Keratinocyte (primary cell): ENCODE data around the gene CYP1A2. TPM values are rescaled to one million over a fixed set of nuclear protein-coding genes. Genes with fewer than 3 reads are reported as not detected.

Source experiments
- DNase-seq: peaks from one replicate; pipeline ENCODE4 v3.0.0-alpha.2; 2011; ENCODE audit warnings: low read depth, missing footprints, low spot score
- FAIRE-seq: peaks from 2 replicates; lab custom pipeline; 2011; peaks lifted over from hg19 to GRCh38; lab: Jason Lieb, UNC
- H2AFZ ChIP-seq: 2 replicates; pipeline ENCODE4 v1.6.0; 2012; ENCODE audit warnings: low read length, control low read depth, inconsistent platforms; ENCODE audit not compliant: control insufficient read depth
- H3K27ac ChIP-seq: 2 replicates; pipeline ENCODE4 v1.5.1; 2011; ENCODE audit warnings: low read length; ENCODE audit not compliant: control insufficient read depth, insufficient read depth
- H3K27me3 ChIP-seq: 3 replicates; pipeline ENCODE4 v1.6.0; 2011; ENCODE audit warnings: low read length; ENCODE audit not compliant: control insufficient read depth, insufficient read depth; ENCODE audit errors: extremely low read depth
- H3K36me3 ChIP-seq, 2 experiments: 2 replicates in 1 of 2; 3 replicates in 1 of 2; pipeline ENCODE4 v1.5.1; 2011; ENCODE audit warnings: low read length in 2 of 2, mild to moderate bottlenecking in 1 of 2; ENCODE audit not compliant: control insufficient read depth in 2 of 2, insufficient read depth in 2 of 2; ENCODE audit errors: extremely low read depth in 1 of 2
- H3K4me1 ChIP-seq: 3 replicates; pipeline ENCODE4 v1.5.1; 2011; ENCODE audit warnings: low read length; ENCODE audit not compliant: control insufficient read depth, insufficient read depth; ENCODE audit errors: extremely low read depth
- H3K4me2 ChIP-seq: 3 replicates; pipeline ENCODE4 v1.6.0; 2011; ENCODE audit warnings: low read depth, low read length; ENCODE audit not compliant: control insufficient read depth, insufficient read depth; ENCODE audit errors: extremely low read depth
- H3K4me3 ChIP-seq, 3 experiments: fragments of 200-600 bp in 1 of 3; sonication (generic) in 1 of 3; 2 replicates in 2 of 3; 3 replicates in 1 of 3; pipeline ENCODE4 v1.5.1; 2011 to 2016; ENCODE audit warnings: low read length in 3 of 3, mild to moderate bottlenecking in 3 of 3, control low read depth in 2 of 3, inconsistent platforms in 1 of 3, low read depth in 1 of 3, mixed read lengths in 1 of 3, mixed run types in 1 of 3, moderate library complexity in 1 of 3; ENCODE audit not compliant: control insufficient read depth in 2 of 3, insufficient read depth in 2 of 3; ENCODE audit errors: extremely low read depth in 1 of 3
- H3K79me2 ChIP-seq: 2 replicates; pipeline ENCODE4 v1.6.0; 2012; ENCODE audit warnings: low read length; ENCODE audit not compliant: control insufficient read depth, insufficient read depth
- H3K9ac ChIP-seq: 3 replicates; pipeline ENCODE4 v1.6.0; 2011; ENCODE audit warnings: low read length; ENCODE audit not compliant: control insufficient read depth, insufficient read depth; ENCODE audit errors: extremely low read depth
- H3K9me1 ChIP-seq: 3 replicates; pipeline ENCODE4 v1.6.0; 2011; ENCODE audit warnings: low read length; ENCODE audit not compliant: control insufficient read depth, insufficient read depth; ENCODE audit errors: extremely low read depth
- H3K9me3 ChIP-seq: 2 replicates; pipeline ENCODE4 v1.5.1; 2012; ENCODE audit warnings: low read depth, low read length; ENCODE audit not compliant: control insufficient read depth
- H4K20me1 ChIP-seq: 3 replicates; pipeline ENCODE4 v1.6.0; 2011; ENCODE audit warnings: low read length; ENCODE audit not compliant: control insufficient read depth, insufficient read depth; ENCODE audit errors: extremely low read depth
- CTCF ChIP-seq, 3 experiments: IDR thresholded peaks in 1 of 3; conservative IDR thresholded peaks in 1 of 3; optimal IDR thresholded peaks in 1 of 3; 2 replicates in 2 of 3; 3 replicates in 1 of 3; pipeline versions ENCODE3 to v1.5.1; 2011; ENCODE audit warnings: low read length in 3 of 3, mild to moderate bottlenecking in 3 of 3, moderate library complexity in 2 of 3, control low read depth in 1 of 3, inconsistent platforms in 1 of 3; ENCODE audit not compliant: insufficient read depth in 2 of 3; ENCODE audit errors: extremely low read depth in 1 of 3
- EZH2 ChIP-seq: IDR thresholded peaks from one replicate; pipeline ENCODE4 v1.6.1; 2012; ENCODE audit warnings: inconsistent platforms, mild to moderate bottlenecking, low read length, moderate library complexity
- dilution Hi-C: fragments of 300-500 bp; cut with MboI; formaldehyde crosslinking; loops from one replicate; pipeline ENCODE4 v1.7.0; 2020; ENCODE audit warnings: low sequenced_read_pairs; ENCODE audit not compliant: extremely low pct_ligation_motif_present
- polyA plus RNA-seq, 5 experiments: library from polyadenylated mRNA; depleted of rRNA in 3 of 5; stranded (reverse) in 3 of 5; stranded (forward) in 1 of 5; unstranded in 1 of 5; fragments of >200 nt; gene quantifications; 1 replicate in 1 of 5; 2 replicates in 3 of 5; 3 replicates in 1 of 5; pipeline versions ENCODE4 v1.2.1 to v1.2.3, GENCODE V29; 2011 to 2012; ENCODE audit warnings: missing spikeins in 2 of 5, low read depth in 1 of 5, low replicate concordance in 1 of 5

Gene CYP1A2
- polyA plus RNA-seq, 1 donor (not counting 4 experiments of a cell fraction or from before 2014, with no cell fraction given), result 0.04 TPM

DNA sequence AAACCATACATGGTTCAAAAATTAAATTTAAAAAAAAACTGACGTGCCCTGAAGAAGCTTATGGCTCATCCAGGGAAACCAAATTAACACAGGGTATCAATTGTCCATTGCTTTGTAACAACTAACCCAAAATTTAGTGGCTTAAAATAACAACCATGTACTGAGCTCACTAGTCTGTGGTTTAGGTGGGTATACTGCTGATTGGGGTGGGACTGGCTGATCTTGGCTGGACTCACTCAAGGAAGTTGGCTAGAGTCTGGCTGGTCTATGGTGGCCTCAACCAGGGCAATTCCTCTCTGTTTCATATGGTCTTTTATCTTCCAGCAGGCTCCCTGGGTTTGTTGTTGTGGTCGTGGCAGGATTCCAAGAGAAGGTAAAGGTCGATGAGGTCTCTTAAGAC is 38.8 kb upstream of the CYP1A2 start:
- FAIRE-seq, result no peak
- Histone ChIP-seq H3K27me3 (peaks cover 4% of the 10 kb centered on the region), H3K36me3 (no peaks in the 10 kb centered on the region), H3K9me3 (no peaks in the 10 kb centered on the region), H4K20me1 (no peaks in the 10 kb centered on the region), H2AFZ (no peak overlapping the region), H3K27ac (no peak overlapping the region), H3K9ac (no peak overlapping the region), H3K4me1 (no peaks in the 10 kb centered on the region), H3K79me2 (no peaks in the 10 kb centered on the region), H3K9me1 (no peaks in the 10 kb centered on the region), H3K4me2 (no peak overlapping the region), H3K4me3 (no peak overlapping the region)
- dilution Hi-C loops, result no loop called here
- DNase-seq, result no peak
- TF ChIP-seq EZH2 (no peak), CTCF (optimal IDR thresholded peaks at IDR 0.05 in 1 of 3, IDR thresholded peaks at IDR 0.05 in 1 of 3, conservative IDR thresholded peaks at IDR 0.05 in 1 of 3; ENCODE audit: extremely low read depth in 1 of 3, insufficient read depth in 2 of 3, low read length in 3 of 3) (no peak)

DNA sequence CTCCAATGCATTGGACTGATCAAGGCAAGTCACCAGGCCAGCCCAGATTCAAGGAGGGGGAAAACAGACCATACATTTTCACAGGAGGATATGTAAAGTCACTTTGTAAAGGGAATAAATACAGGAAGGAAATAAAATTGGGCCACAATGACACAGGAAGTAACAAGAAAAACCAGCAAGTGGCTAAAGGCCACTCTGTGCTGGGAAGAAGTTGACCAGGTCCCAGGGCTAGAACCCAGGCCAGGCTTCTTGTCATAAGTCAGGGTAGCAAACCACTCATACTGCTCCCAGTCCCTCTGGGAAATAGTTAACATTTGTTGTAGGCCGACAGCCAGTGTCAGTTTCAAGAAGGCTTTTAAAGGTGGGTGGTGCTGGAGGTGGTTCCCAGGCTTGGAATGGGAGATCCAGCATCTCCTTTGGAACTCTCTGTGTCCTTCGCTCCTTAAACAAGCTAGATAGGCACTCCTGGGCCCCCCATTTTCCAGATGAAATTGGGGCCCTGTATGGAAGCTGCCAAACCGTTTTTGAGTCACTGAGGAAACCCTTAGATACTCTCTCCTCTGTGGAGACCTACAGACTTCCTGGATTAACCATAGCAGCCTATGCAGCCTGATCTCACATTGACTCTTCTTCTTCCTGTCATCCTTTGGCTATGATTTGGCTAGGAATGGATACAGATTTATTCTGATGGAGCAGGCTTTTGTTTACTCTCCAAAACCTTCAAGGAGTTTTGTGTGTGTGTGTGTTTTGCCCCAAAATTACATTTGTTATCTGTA is 38.1 kb upstream of the CYP1A2 start:
- Histone ChIP-seq H3K27me3 (peaks cover 4% of the 10 kb centered on the region), H3K27ac (no peak overlapping the region), H3K9me1 (no peaks in the 10 kb centered on the region), H3K79me2 (no peaks in the 10 kb centered on the region), H3K4me1 (no peaks in the 10 kb centered on the region), H3K9ac (no peak overlapping the region), H4K20me1 (no peaks in the 10 kb centered on the region), H3K4me2 (no peak overlapping the region), H3K4me3 (no peak overlapping the region), H3K9me3 (no peaks in the 10 kb centered on the region), H2AFZ (no peak overlapping the region), H3K36me3 (no peaks in the 10 kb centered on the region)
- FAIRE-seq (no peak), DNase-seq (no peak)
- dilution Hi-C loops, result no loop called here
- TF ChIP-seq EZH2, result no peak
- no peak for TF ChIP-seq CTCF (optimal IDR thresholded peaks at IDR 0.05 in 1 of 3, IDR thresholded peaks at IDR 0.05 in 1 of 3, conservative IDR thresholded peaks at IDR 0.05 in 1 of 3; ENCODE audit: extremely low read depth in 1 of 3, insufficient read depth in 2 of 3, low read length in 3 of 3)
